ENCODE results near the gene AFF1. TPM values are rescaled to one million over a fixed set of nuclear protein-coding genes. Genes with fewer than 3 reads are reported as not detected.

Gene AFF1
- total and polyA plus RNA-seq, 4 donors, result 7.2 to 42.8 (median 21.5) TPM

- H3K4me3 ChIP-seq (ENCODE audit: low read depth in 1 of 3, low read length in 3 of 3), result no peak overlapping the region
- 26% methylated on average over 6 of the region's 6 CpGs for WGBS
- peak overlapping the region; percentile 55 to 71 for H3K27ac ChIP-seq (ENCODE audit: low read depth in 1 of 2, low read length in 2 of 2)
- peaks cover 2 to 11% (median 7%) of the 10 kb centered on the region in 4 donors for H3K36me3 ChIP-seq (ENCODE audit: control insufficient read depth in 4 of 4, insufficient read depth in 3 of 4, low read depth in 1 of 4, low read length in 3 of 4)
- no peak for TF ChIP-seq RXRA (IDR thresholded peaks at IDR 0.05)
- TF ChIP-seq SP1 (IDR thresholded peaks at IDR 0.05), result no peak
- TF ChIP-seq ATF3 (IDR thresholded peaks at IDR 0.05), result no peak
- no peak for TF ChIP-seq HNF4G (IDR thresholded peaks at IDR 0.05)
- TF ChIP-seq NR2F2 (IDR thresholded peaks at IDR 0.05), result peak; percentile 73
- no peak for TF ChIP-seq MAX (IDR thresholded peaks at IDR 0.05)
- TF ChIP-seq GABPA (IDR thresholded peaks at IDR 0.05 in 1 of 2, conservative IDR thresholded peaks at IDR 0.05 in 1 of 2), result no peak
- H3K9ac ChIP-seq (ENCODE audit: low read depth in 1 of 2, low read length in 2 of 2), result no peak overlapping the region
- peaks cover 8 to 35% (median 27%) of the 10 kb centered on the region in 4 donors for H3K4me1 ChIP-seq (ENCODE audit: control insufficient read depth in 4 of 4, insufficient read depth in 4 of 4, low read length in 3 of 4)
- no peaks in the 10 kb centered on the region for H3K27me3 ChIP-seq (ENCODE audit: control insufficient read depth in 4 of 4, insufficient read depth in 4 of 4, low read length in 3 of 4)
- DNase-seq (ENCODE audit: low spot score), result no peak
- H3K9me3 ChIP-seq (ENCODE audit: control insufficient read depth in 4 of 4, low read length in 3 of 4), result no peaks in the 10 kb centered on the region
These were observed 109.9 kb downstream of the AFF1 start for GRCh38 chr4:87044511-87045233.

- no peak for DNase-seq (ENCODE audit: low spot score)
- H3K9me3 ChIP-seq (ENCODE audit: control insufficient read depth in 4 of 4, low read length in 3 of 4), result no peaks in the 10 kb centered on the region
- H3K36me3 ChIP-seq (ENCODE audit: control insufficient read depth in 4 of 4, insufficient read depth in 3 of 4, low read depth in 1 of 4, low read length in 3 of 4), result peaks cover 2 to 11% (median 8%) of the 10 kb centered on the region in 4 donors
- WGBS, result 49% methylated on average over 6 of the region's 6 CpGs
- no peak overlapping the region for H3K4me3 ChIP-seq (ENCODE audit: low read depth in 1 of 3, low read length in 3 of 3)
- H3K4me1 ChIP-seq (ENCODE audit: control insufficient read depth in 4 of 4, insufficient read depth in 4 of 4, low read length in 3 of 4), result peaks cover 8 to 35% (median 27%) of the 10 kb centered on the region in 4 donors
- H3K27ac ChIP-seq (ENCODE audit: low read depth in 1 of 2, low read length in 2 of 2), result peak overlapping the region; percentile 55 to 71
- H3K27me3 ChIP-seq (ENCODE audit: control insufficient read depth in 4 of 4, insufficient read depth in 4 of 4, low read length in 3 of 4), result no peaks in the 10 kb centered on the region
- H3K9ac ChIP-seq (ENCODE audit: low read depth in 1 of 2, low read length in 2 of 2), result no peak overlapping the region
- TF ChIP-seq NR2F2 (IDR thresholded peaks at IDR 0.05) (peak; percentile 8), HNF4A (conservative IDR thresholded peaks at IDR 0.05) (peak in 1 of 2 donors; percentile 3), YY1 (IDR thresholded peaks at IDR 0.05) (peak; percentile 6), FOXA1 (IDR thresholded peaks at IDR 0.05) (no peak)
These were observed 110.4 kb downstream of the AFF1 start for GRCh38 chr4:87045234-87045558.

- H3K36me3 ChIP-seq (ENCODE audit: control insufficient read depth in 4 of 4, insufficient read depth in 3 of 4, low read depth in 1 of 4, low read length in 3 of 4), result peaks cover 2 to 11% (median 8%) of the 10 kb centered on the region in 4 donors
- DNase-seq (ENCODE audit: low spot score), result no peak
- H3K4me3 ChIP-seq (ENCODE audit: low read depth in 1 of 3, low read length in 3 of 3), result no peak overlapping the region
- WGBS, result 33% methylated on average over 3 of the region's 3 CpGs
- TF ChIP-seq YY1 (IDR thresholded peaks at IDR 0.05), result peak; percentile 10
- TF ChIP-seq REST (IDR thresholded peaks at IDR 0.05), result no peak
- no peak for TF ChIP-seq JUND (IDR thresholded peaks at IDR 0.05)
- TF ChIP-seq GABPA (IDR thresholded peaks at IDR 0.05 in 1 of 2, conservative IDR thresholded peaks at IDR 0.05 in 1 of 2), result no peak
- peak overlapping the region; percentile 55 to 71 for H3K27ac ChIP-seq (ENCODE audit: low read depth in 1 of 2, low read length in 2 of 2)
- H3K9ac ChIP-seq (ENCODE audit: low read depth in 1 of 2, low read length in 2 of 2), result no peak overlapping the region
- no peaks in the 10 kb centered on the region for H3K9me3 ChIP-seq (ENCODE audit: control insufficient read depth in 4 of 4, low read length in 3 of 4)
- H3K27me3 ChIP-seq (ENCODE audit: control insufficient read depth in 4 of 4, insufficient read depth in 4 of 4, low read length in 3 of 4), result no peaks in the 10 kb centered on the region
- peaks cover 8 to 35% (median 27%) of the 10 kb centered on the region in 4 donors for H3K4me1 ChIP-seq (ENCODE audit: control insufficient read depth in 4 of 4, insufficient read depth in 4 of 4, low read length in 3 of 4)
These were observed 110.8 kb downstream of the AFF1 start for GRCh38 chr4:87045659-87046058.

All from liver (tissue), 9 donors.